ENCODE measurements around the gene MALSU1.
A peak's percentile ranks its signal among the peaks of the same experiment; 100 is the strongest.

The MALSU1 gene

GRCh38 chr7:23272275-23272674 lies 26.9 kb upstream of the MALSU1 start:
- Histone ChIP-seq H3K4me2 (ENCODE audit: insufficient read depth, low read length) (no peak overlapping the region), H3K9ac (ENCODE audit: low read depth, low read length) (no peak overlapping the region), H3K27ac (ENCODE audit: low read length) (no peak overlapping the region), H3K9me3 (ENCODE audit: insufficient read depth, low read length, severe bottlenecking) (no peaks in the 10 kb centered on the region), H2AFZ (ENCODE audit: low read depth, low read length) (no peak overlapping the region), H4K20me1 (ENCODE audit: insufficient read depth, low read length) (no peaks in the 10 kb centered on the region), H3K27me3 (ENCODE audit: insufficient read depth, low read length, poor library complexity) (no peaks in the 10 kb centered on the region), H3K4me3 (ENCODE audit: low read depth in 1 of 2, low read length in 2 of 2) (no peak overlapping the region), H3K4me1 (ENCODE audit: insufficient read depth, low read length) (peaks cover 12% of the 10 kb centered on the region), H3K36me3 (ENCODE audit: insufficient read depth, low read length) (no peaks in the 10 kb centered on the region), H3K79me2 (ENCODE audit: insufficient read depth, low read length) (no peaks in the 10 kb centered on the region)
- TF ChIP-seq CTCF (IDR thresholded peaks at IDR 0.05; ENCODE audit: borderline replicate concordance, extremely low read depth, low read length, poor library complexity, severe bottlenecking): no peak
- no peak for TF ChIP-seq EZH2 (IDR thresholded peaks at IDR 0.05; ENCODE audit: borderline replicate concordance, low read depth, low read length, severe bottlenecking)
- DNase-seq (no peak), ATAC-seq (ENCODE audit: insufficient read depth, low read depth) (no peak)

- ATAC-seq (ENCODE audit: insufficient read depth, low read depth) (peak; percentile 98), DNase-seq (peak; percentile 89)
- no peak overlapping the region for H3K9ac ChIP-seq (ENCODE audit: low read depth, low read length)
- H3K79me2 ChIP-seq (ENCODE audit: insufficient read depth, low read length): no peaks in the 10 kb centered on the region
- H3K4me1 ChIP-seq (ENCODE audit: insufficient read depth, low read length): peaks cover 12% of the 10 kb centered on the region
- no peak overlapping the region for H3K4me3 ChIP-seq (ENCODE audit: low read depth in 1 of 2, low read length in 2 of 2)
- no peaks in the 10 kb centered on the region for H4K20me1 ChIP-seq (ENCODE audit: insufficient read depth, low read length)
- peak overlapping the region; percentile 30 for H2AFZ ChIP-seq (ENCODE audit: low read depth, low read length)
- peak overlapping the region; percentile 50 for H3K4me2 ChIP-seq (ENCODE audit: insufficient read depth, low read length)
- H3K27ac ChIP-seq (ENCODE audit: low read length): no peak overlapping the region
- no peaks in the 10 kb centered on the region for H3K36me3 ChIP-seq (ENCODE audit: insufficient read depth, low read length)
- no peaks in the 10 kb centered on the region for H3K9me3 ChIP-seq (ENCODE audit: insufficient read depth, low read length, severe bottlenecking)
- TF ChIP-seq CTCF (IDR thresholded peaks at IDR 0.05; ENCODE audit: borderline replicate concordance, extremely low read depth, low read length, poor library complexity, severe bottlenecking): peak; percentile 94
- no peak for TF ChIP-seq EZH2 (IDR thresholded peaks at IDR 0.05; ENCODE audit: borderline replicate concordance, low read depth, low read length, severe bottlenecking)
- H3K27me3 ChIP-seq (ENCODE audit: insufficient read depth, low read length, poor library complexity): no peaks in the 10 kb centered on the region
Observed at GRCh38 chr7:23273141-23273599, 26.0 kb upstream of the MALSU1 start.

- Histone ChIP-seq H3K4me1 (ENCODE audit: insufficient read depth, low read length) (peaks cover 12% of the 10 kb centered on the region), H2AFZ (ENCODE audit: low read depth, low read length) (no peak overlapping the region), H3K27ac (ENCODE audit: low read length) (no peak overlapping the region), H3K4me2 (ENCODE audit: insufficient read depth, low read length) (no peak overlapping the region), H3K9ac (ENCODE audit: low read depth, low read length) (no peak overlapping the region), H3K79me2 (ENCODE audit: insufficient read depth, low read length) (no peaks in the 10 kb centered on the region), H3K9me3 (ENCODE audit: insufficient read depth, low read length, severe bottlenecking) (no peaks in the 10 kb centered on the region), H3K27me3 (ENCODE audit: insufficient read depth, low read length, poor library complexity) (no peaks in the 10 kb centered on the region), H3K36me3 (ENCODE audit: insufficient read depth, low read length) (no peaks in the 10 kb centered on the region), H3K4me3 (ENCODE audit: low read depth in 1 of 2, low read length in 2 of 2) (no peak overlapping the region), H4K20me1 (ENCODE audit: insufficient read depth, low read length) (no peaks in the 10 kb centered on the region)
- DNase-seq (no peak), ATAC-seq (ENCODE audit: insufficient read depth, low read depth) (no peak)
- TF ChIP-seq CTCF (IDR thresholded peaks at IDR 0.05; ENCODE audit: borderline replicate concordance, extremely low read depth, low read length, poor library complexity, severe bottlenecking) (no peak), EZH2 (IDR thresholded peaks at IDR 0.05; ENCODE audit: borderline replicate concordance, low read depth, low read length, severe bottlenecking) (no peak)
Observed at GRCh38 chr7:23275912-23276311, 23.2 kb upstream of the MALSU1 start.

GRCh38 chr7:23276376-23276775 lies 22.8 kb upstream of the MALSU1 start:
- H2AFZ ChIP-seq (ENCODE audit: low read depth, low read length): no peak overlapping the region
- no peaks in the 10 kb centered on the region for H3K27me3 ChIP-seq (ENCODE audit: insufficient read depth, low read length, poor library complexity)
- DNase-seq: peak; percentile 21
- H3K4me3 ChIP-seq (ENCODE audit: low read depth in 1 of 2, low read length in 2 of 2): no peak overlapping the region
- no peak overlapping the region for H3K4me2 ChIP-seq (ENCODE audit: insufficient read depth, low read length)
- no peak overlapping the region for H3K9ac ChIP-seq (ENCODE audit: low read depth, low read length)
- peaks cover 12% of the 10 kb centered on the region for H3K4me1 ChIP-seq (ENCODE audit: insufficient read depth, low read length)
- ATAC-seq (ENCODE audit: insufficient read depth, low read depth): 0 out of 3 replicates have a peak, but pooled peaks have one; percentile 28
- TF ChIP-seq EZH2 (IDR thresholded peaks at IDR 0.05; ENCODE audit: borderline replicate concordance, low read depth, low read length, severe bottlenecking): no peak
- TF ChIP-seq CTCF (IDR thresholded peaks at IDR 0.05; ENCODE audit: borderline replicate concordance, extremely low read depth, low read length, poor library complexity, severe bottlenecking): peak; percentile 35
- no peaks in the 10 kb centered on the region for H3K36me3 ChIP-seq (ENCODE audit: insufficient read depth, low read length)
- no peaks in the 10 kb centered on the region for H3K79me2 ChIP-seq (ENCODE audit: insufficient read depth, low read length)
- H3K9me3 ChIP-seq (ENCODE audit: insufficient read depth, low read length, severe bottlenecking): no peaks in the 10 kb centered on the region
- H3K27ac ChIP-seq (ENCODE audit: low read length): no peak overlapping the region
- no peaks in the 10 kb centered on the region for H4K20me1 ChIP-seq (ENCODE audit: insufficient read depth, low read length)

All from DND-41 (cell line).